GM18909 (cell line): Measurements from ENCODE around the gene SMCO1.
"Not testable (repeated sequence)": the region's sequence is repeated elsewhere in the genome, so short reads cannot be mapped to it uniquely, and the experiment has no call there.

Source experiments
- ATAC-seq: cut with Tn5 transposase; IDR thresholded peaks from one replicate; pipeline ENCODE4 v1.9.1; 2021; ENCODE audit warnings: mild to moderate bottlenecking; ENCODE audit not compliant: unreplicated experiment, poor library complexity

Gene SMCO1

GRCh38 chr3:196514913-196515621, at the start of gene SMCO1:
Gene SMCO1 (minus strand): TSS chr3:196515346. CDS start chr3:196515209, 137 bp downstream.
- ATAC-seq, result no peak

- no peak for ATAC-seq
These were observed 48.6 kb upstream of the SMCO1 start for GRCh38 chr3:196563721-196564225.

GRCh38 chr3:196559826-196560225, 44.7 kb upstream of the SMCO1 start:
- no peak for ATAC-seq

- no peak for ATAC-seq
These were observed 43.3 kb upstream of the SMCO1 start for GRCh38 chr3:196558476-196558875.

GRCh38 chr3:196557236-196557635, 42.1 kb upstream of the SMCO1 start:
- no peak for ATAC-seq

- no peak for ATAC-seq
These were observed 40.1 kb upstream of the SMCO1 start for GRCh38 chr3:196555295-196555694.

- ATAC-seq, result no peak
These were observed 39.1 kb upstream of the SMCO1 start for GRCh38 chr3:196554205-196554604.

- ATAC-seq, result no peak
These were observed 38.4 kb upstream of the SMCO1 start for GRCh38 chr3:196553551-196553950.

- ATAC-seq, result no peak
These were observed 37.1 kb upstream of the SMCO1 start for GRCh38 chr3:196552253-196552652.

GRCh38 chr3:196550172-196550571, 35.0 kb upstream of the SMCO1 start:
- not testable (repeated sequence) for ATAC-seq

- not testable (repeated sequence) for ATAC-seq
These were observed 34.2 kb upstream of the SMCO1 start for GRCh38 chr3:196549312-196549711.

GRCh38 chr3:196547067-196547466, 31.9 kb upstream of the SMCO1 start:
- no peak for ATAC-seq

GRCh38 chr3:196546537-196546936, 31.4 kb upstream of the SMCO1 start:
- no peak for ATAC-seq

GRCh38 chr3:196544491-196544992, 29.4 kb upstream of the SMCO1 start:
- ATAC-seq, result no peak

GRCh38 chr3:196541684-196542445, 26.7 kb upstream of the SMCO1 start:
- no peak for ATAC-seq

GRCh38 chr3:196537319-196537984, 22.3 kb upstream of the SMCO1 start:
- no peak for ATAC-seq

GRCh38 chr3:196533260-196533681, 18.1 kb upstream of the SMCO1 start:
- no peak for ATAC-seq

GRCh38 chr3:196531418-196531817, 16.3 kb upstream of the SMCO1 start:
- ATAC-seq, result no peak

- ATAC-seq, result peak; percentile 85
These were observed 13.6 kb upstream of the SMCO1 start for GRCh38 chr3:196528639-196529233.

- no peak for ATAC-seq
These were observed 10.0 kb upstream of the SMCO1 start for GRCh38 chr3:196525141-196525540.
